HepG2 (cell line): ENCODE results near the gene TRIM27. TPM values are rescaled to one million over a fixed set of nuclear protein-coding genes. Genes with fewer than 3 reads are reported as not detected.

Experiments used
- CREB3 ChIP-seq: sonication (generic); formaldehyde crosslinking; IDR thresholded peaks from 2 replicates; pipeline ENCODE4 v1.5.0; 2020; ENCODE audit warnings: missing genetic modification reagents
- CSRNP1 ChIP-seq: sonication (generic); formaldehyde crosslinking; IDR thresholded peaks from 2 replicates; pipeline ENCODE4 v1.8.1; 2023; ENCODE audit warnings: mild to moderate bottlenecking, missing genetic modification reagents
- GATAD1 ChIP-seq: IDR thresholded peaks from 2 replicates; pipeline ENCODE4 v1.6.1; 2016; ENCODE audit warnings: missing genetic modification reagents, missing compliant biosample characterization
- GLI4 ChIP-seq: sonication (generic); formaldehyde crosslinking; IDR thresholded peaks from 2 replicates; pipeline ENCODE4 v1.5.1; 2020; ENCODE audit warnings: missing genetic modification reagents, mild to moderate bottlenecking, moderate library complexity, borderline replicate concordance
- HOXA3 ChIP-seq: sonication (generic); formaldehyde crosslinking; IDR thresholded peaks from 2 replicates; pipeline ENCODE4 v1.5.0; 2020; ENCODE audit warnings: missing genetic modification reagents
- MEIS1 ChIP-seq: sonication (generic); formaldehyde crosslinking; IDR thresholded peaks from 2 replicates; pipeline ENCODE4 v1.9.0; 2021; ENCODE audit warnings: mild to moderate bottlenecking, missing genetic modification reagents, moderate library complexity, borderline replicate concordance
- PRMT3 ChIP-seq: sonication (generic); formaldehyde crosslinking; IDR thresholded peaks from 2 replicates; pipeline ENCODE4 v1.8.1; 2022; ENCODE audit warnings: low read depth, mild to moderate bottlenecking, moderate library complexity, missing genetic modification reagents, borderline replicate concordance
- SIN3A ChIP-seq: IDR thresholded peaks from 2 replicates; pipeline ENCODE4 v1.6.1; 2011; ENCODE audit warnings: low read depth, mild to moderate bottlenecking, control low read depth, low read length, borderline replicate concordance
- TFDP1 ChIP-seq: IDR thresholded peaks from 2 replicates; pipeline ENCODE4 v1.6.1; 2016; ENCODE audit warnings: missing compliant biosample characterization, missing genetic modification reagents, borderline replicate concordance
- ZBTB42 ChIP-seq: sonication (generic); formaldehyde crosslinking; IDR thresholded peaks from 2 replicates; pipeline ENCODE4 v1.5.0; 2020; ENCODE audit warnings: mild to moderate bottlenecking, missing genetic modification reagents
- ZFP90 ChIP-seq: sonication (generic); formaldehyde crosslinking; IDR thresholded peaks from 2 replicates; pipeline ENCODE4 v1.8.0; 2022; ENCODE audit warnings: missing genetic modification reagents, mild to moderate bottlenecking, inconsistent platforms, borderline replicate concordance
- ZNF724P ChIP-seq: sonication (generic); formaldehyde crosslinking; IDR thresholded peaks from 2 replicates; pipeline ENCODE4 v1.8.0; 2022; ENCODE audit warnings: missing genetic modification reagents, borderline replicate concordance
- ZNF768 ChIP-seq: sonication (generic); formaldehyde crosslinking; IDR thresholded peaks from 2 replicates; pipeline ENCODE4 v1.4.0; 2020; ENCODE audit warnings: missing genetic modification reagents
- ZNF773 ChIP-seq: sonication (generic); formaldehyde crosslinking; IDR thresholded peaks from 2 replicates; pipeline ENCODE4 v1.4.0; 2020; ENCODE audit warnings: missing genetic modification reagents, borderline replicate concordance
- ZSCAN31 ChIP-seq: sonication (generic); formaldehyde crosslinking; IDR thresholded peaks from 2 replicates; pipeline ENCODE4 v1.5.0; 2020; ENCODE audit warnings: low read depth, mild to moderate bottlenecking, missing genetic modification reagents
- polyA plus RNA-seq, 8 experiments: library from polyadenylated mRNA; depleted of rRNA in 3 of 8; stranded (reverse) in 7 of 8; unstranded in 1 of 8; fragments of >200 nt; fragmentation: Illumina TruSeq in 4 of 8; extraction: Trizol in 4 of 8; gene quantifications; 2 replicates each; pipeline versions ENCODE4 v1.2.1 to v1.2.3, GENCODE V29; 2011 to 2016; ENCODE audit warnings: low read depth in 4 of 8, missing spikeins in 1 of 8, mixed read lengths in 1 of 8; ENCODE audit not compliant: insufficient read depth in 1 of 8
- total RNA-seq, 5 experiments: library from RNA; depleted of rRNA; stranded (reverse); fragments of >200 nt; fragmentation: Illumina TruSeq; extraction: Trizol; gene quantifications; 2 replicates each; pipeline ENCODE4 v1.2.3, GENCODE V29; 2016; ENCODE audit warnings: low read depth in 1 of 5
- TF ChIP-seq, protein P1 (sequence below): sonication (generic); formaldehyde crosslinking; IDR thresholded peaks from 2 replicates; pipeline ENCODE4 v1.4.0; 2020; ENCODE audit warnings: mild to moderate bottlenecking, missing genetic modification reagents
- TF ChIP-seq, protein P2 (sequence below): sonication (generic); formaldehyde crosslinking; conservative IDR thresholded peaks from 2 replicates; pipeline ENCODE4 v1.4.0; 2020; ENCODE audit warnings: missing genetic modification reagents

Gene TRIM27
- total and polyA plus RNA-seq, 2 of the 13 experiments (the other 11 are each of a cell fraction or from before 2014, with no cell fraction given): 88.6 to 112 TPM

GRCh38 chr6:28866205-28867085 lies 57.3 kb downstream of the TRIM27 start (continued):
- peak; percentile 53; the same call in 1 of the 2 replicates for TF ChIP-seq SIN3A
- peak; percentile 88; the same call in 1 of the 2 replicates for TF ChIP-seq PRMT3 (CRISPR knock-in tag)
- TF ChIP-seq, protein P1, sequence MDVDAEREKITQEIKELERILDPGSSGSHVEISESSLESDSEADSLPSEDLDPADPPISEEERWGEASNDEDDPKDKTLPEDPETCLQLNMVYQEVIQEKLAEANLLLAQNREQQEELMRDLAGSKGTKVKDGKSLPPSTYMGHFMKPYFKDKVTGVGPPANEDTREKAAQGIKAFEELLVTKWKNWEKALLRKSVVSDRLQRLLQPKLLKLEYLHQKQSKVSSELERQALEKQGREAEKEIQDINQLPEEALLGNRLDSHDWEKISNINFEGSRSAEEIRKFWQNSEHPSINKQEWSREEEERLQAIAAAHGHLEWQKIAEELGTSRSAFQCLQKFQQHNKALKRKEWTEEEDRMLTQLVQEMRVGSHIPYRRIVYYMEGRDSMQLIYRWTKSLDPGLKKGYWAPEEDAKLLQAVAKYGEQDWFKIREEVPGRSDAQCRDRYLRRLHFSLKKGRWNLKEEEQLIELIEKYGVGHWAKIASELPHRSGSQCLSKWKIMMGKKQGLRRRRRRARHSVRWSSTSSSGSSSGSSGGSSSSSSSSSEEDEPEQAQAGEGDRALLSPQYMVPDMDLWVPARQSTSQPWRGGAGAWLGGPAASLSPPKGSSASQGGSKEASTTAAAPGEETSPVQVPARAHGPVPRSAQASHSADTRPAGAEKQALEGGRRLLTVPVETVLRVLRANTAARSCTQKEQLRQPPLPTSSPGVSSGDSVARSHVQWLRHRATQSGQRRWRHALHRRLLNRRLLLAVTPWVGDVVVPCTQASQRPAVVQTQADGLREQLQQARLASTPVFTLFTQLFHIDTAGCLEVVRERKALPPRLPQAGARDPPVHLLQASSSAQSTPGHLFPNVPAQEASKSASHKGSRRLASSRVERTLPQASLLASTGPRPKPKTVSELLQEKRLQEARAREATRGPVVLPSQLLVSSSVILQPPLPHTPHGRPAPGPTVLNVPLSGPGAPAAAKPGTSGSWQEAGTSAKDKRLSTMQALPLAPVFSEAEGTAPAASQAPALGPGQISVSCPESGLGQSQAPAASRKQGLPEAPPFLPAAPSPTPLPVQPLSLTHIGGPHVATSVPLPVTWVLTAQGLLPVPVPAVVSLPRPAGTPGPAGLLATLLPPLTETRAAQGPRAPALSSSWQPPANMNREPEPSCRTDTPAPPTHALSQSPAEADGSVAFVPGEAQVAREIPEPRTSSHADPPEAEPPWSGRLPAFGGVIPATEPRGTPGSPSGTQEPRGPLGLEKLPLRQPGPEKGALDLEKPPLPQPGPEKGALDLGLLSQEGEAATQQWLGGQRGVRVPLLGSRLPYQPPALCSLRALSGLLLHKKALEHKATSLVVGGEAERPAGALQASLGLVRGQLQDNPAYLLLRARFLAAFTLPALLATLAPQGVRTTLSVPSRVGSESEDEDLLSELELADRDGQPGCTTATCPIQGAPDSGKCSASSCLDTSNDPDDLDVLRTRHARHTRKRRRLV: 0 out of 2 replicates have a peak, but pooled peaks have one; percentile 27
- peak; percentile 79 for TF ChIP-seq TFDP1 (CRISPR knock-in tag)
- peak; percentile 81 for TF ChIP-seq CSRNP1 (CRISPR knock-in tag)
- TF ChIP-seq, protein P2, sequence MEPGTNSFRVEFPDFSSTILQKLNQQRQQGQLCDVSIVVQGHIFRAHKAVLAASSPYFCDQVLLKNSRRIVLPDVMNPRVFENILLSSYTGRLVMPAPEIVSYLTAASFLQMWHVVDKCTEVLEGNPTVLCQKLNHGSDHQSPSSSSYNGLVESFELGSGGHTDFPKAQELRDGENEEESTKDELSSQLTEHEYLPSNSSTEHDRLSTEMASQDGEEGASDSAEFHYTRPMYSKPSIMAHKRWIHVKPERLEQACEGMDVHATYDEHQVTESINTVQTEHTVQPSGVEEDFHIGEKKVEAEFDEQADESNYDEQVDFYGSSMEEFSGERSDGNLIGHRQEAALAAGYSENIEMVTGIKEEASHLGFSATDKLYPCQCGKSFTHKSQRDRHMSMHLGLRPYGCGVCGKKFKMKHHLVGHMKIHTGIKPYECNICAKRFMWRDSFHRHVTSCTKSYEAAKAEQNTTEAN (CRISPR knock-in tag): peak; percentile 81
- TF ChIP-seq ZNF773: peak; percentile 70; the same call in 1 of the 2 replicates
- TF ChIP-seq ZNF724P (CRISPR knock-in tag): peak; percentile 91
- TF ChIP-seq GATAD1: 0 out of 2 replicates have a peak, but pooled peaks have one; percentile 28
- peak; percentile 95; the same call in 1 of the 2 replicates for TF ChIP-seq ZSCAN31 (CRISPR knock-in tag)
- peak; percentile 81 for TF ChIP-seq ZNF768 (CRISPR knock-in tag)
- peak; percentile 63; the same call in 1 of the 2 replicates for TF ChIP-seq GLI4 (CRISPR knock-in tag)
- 0 out of 2 replicates have a peak, but pooled peaks have one; percentile 48 for TF ChIP-seq ZBTB42 (CRISPR knock-in tag)
- TF ChIP-seq MEIS1 (CRISPR knock-in tag): peak; percentile 44; the same call in 1 of the 2 replicates
- TF ChIP-seq CREB3 (CRISPR knock-in tag): peak; percentile 77; the same call in 1 of the 2 replicates
- TF ChIP-seq HOXA3 (CRISPR knock-in tag): peak; percentile 78
- TF ChIP-seq ZFP90: peak; percentile 77; the same call in 1 of the 2 replicates
